Keratinocyte (primary cell): ENCODE measurements around the gene F10. TPM values are rescaled to one million over a fixed set of nuclear protein-coding genes. Genes with fewer than 3 reads are reported as not detected.

Experiments
- DNase-seq: peaks from one replicate; pipeline ENCODE4 v3.0.0-alpha.2; 2011; ENCODE audit warnings: low read depth, missing footprints, low spot score
- FAIRE-seq: peaks from 2 replicates; lab custom pipeline; 2011; peaks lifted over from hg19 to GRCh38; lab: Jason Lieb, UNC
- H2AFZ ChIP-seq: 2 replicates; pipeline ENCODE4 v1.6.0; 2012; ENCODE audit warnings: low read length, control low read depth, inconsistent platforms; ENCODE audit not compliant: control insufficient read depth
- H3K27ac ChIP-seq: 2 replicates; pipeline ENCODE4 v1.5.1; 2011; ENCODE audit warnings: low read length; ENCODE audit not compliant: control insufficient read depth, insufficient read depth
- H3K27me3 ChIP-seq: 3 replicates; pipeline ENCODE4 v1.6.0; 2011; ENCODE audit warnings: low read length; ENCODE audit not compliant: control insufficient read depth, insufficient read depth; ENCODE audit errors: extremely low read depth
- H3K36me3 ChIP-seq, 2 experiments: 2 replicates in 1 of 2; 3 replicates in 1 of 2; pipeline ENCODE4 v1.5.1; 2011; ENCODE audit warnings: low read length in 2 of 2, mild to moderate bottlenecking in 1 of 2; ENCODE audit not compliant: control insufficient read depth in 2 of 2, insufficient read depth in 2 of 2; ENCODE audit errors: extremely low read depth in 1 of 2
- H3K4me1 ChIP-seq: 3 replicates; pipeline ENCODE4 v1.5.1; 2011; ENCODE audit warnings: low read length; ENCODE audit not compliant: control insufficient read depth, insufficient read depth; ENCODE audit errors: extremely low read depth
- H3K4me2 ChIP-seq: 3 replicates; pipeline ENCODE4 v1.6.0; 2011; ENCODE audit warnings: low read depth, low read length; ENCODE audit not compliant: control insufficient read depth, insufficient read depth; ENCODE audit errors: extremely low read depth
- H3K4me3 ChIP-seq, 3 experiments: fragments of 200-600 bp in 1 of 3; sonication (generic) in 1 of 3; 2 replicates in 2 of 3; 3 replicates in 1 of 3; pipeline ENCODE4 v1.5.1; 2011 to 2016; ENCODE audit warnings: low read length in 3 of 3, mild to moderate bottlenecking in 3 of 3, control low read depth in 2 of 3, inconsistent platforms in 1 of 3, low read depth in 1 of 3, mixed read lengths in 1 of 3, mixed run types in 1 of 3, moderate library complexity in 1 of 3; ENCODE audit not compliant: control insufficient read depth in 2 of 3, insufficient read depth in 2 of 3; ENCODE audit errors: extremely low read depth in 1 of 3
- H3K79me2 ChIP-seq: 2 replicates; pipeline ENCODE4 v1.6.0; 2012; ENCODE audit warnings: low read length; ENCODE audit not compliant: control insufficient read depth, insufficient read depth
- H3K9ac ChIP-seq: 3 replicates; pipeline ENCODE4 v1.6.0; 2011; ENCODE audit warnings: low read length; ENCODE audit not compliant: control insufficient read depth, insufficient read depth; ENCODE audit errors: extremely low read depth
- H3K9me1 ChIP-seq: 3 replicates; pipeline ENCODE4 v1.6.0; 2011; ENCODE audit warnings: low read length; ENCODE audit not compliant: control insufficient read depth, insufficient read depth; ENCODE audit errors: extremely low read depth
- H3K9me3 ChIP-seq: 2 replicates; pipeline ENCODE4 v1.5.1; 2012; ENCODE audit warnings: low read depth, low read length; ENCODE audit not compliant: control insufficient read depth
- H4K20me1 ChIP-seq: 3 replicates; pipeline ENCODE4 v1.6.0; 2011; ENCODE audit warnings: low read length; ENCODE audit not compliant: control insufficient read depth, insufficient read depth; ENCODE audit errors: extremely low read depth
- CTCF ChIP-seq, 3 experiments: IDR thresholded peaks in 1 of 3; conservative IDR thresholded peaks in 1 of 3; optimal IDR thresholded peaks in 1 of 3; 2 replicates in 2 of 3; 3 replicates in 1 of 3; pipeline versions ENCODE3 to v1.5.1; 2011; ENCODE audit warnings: low read length in 3 of 3, mild to moderate bottlenecking in 3 of 3, moderate library complexity in 2 of 3, control low read depth in 1 of 3, inconsistent platforms in 1 of 3; ENCODE audit not compliant: insufficient read depth in 2 of 3; ENCODE audit errors: extremely low read depth in 1 of 3
- EZH2 ChIP-seq: IDR thresholded peaks from one replicate; pipeline ENCODE4 v1.6.1; 2012; ENCODE audit warnings: inconsistent platforms, mild to moderate bottlenecking, low read length, moderate library complexity
- dilution Hi-C: fragments of 300-500 bp; cut with MboI; formaldehyde crosslinking; loops from one replicate; pipeline ENCODE4 v1.7.0; 2020; ENCODE audit warnings: low sequenced_read_pairs; ENCODE audit not compliant: extremely low pct_ligation_motif_present
- polyA plus RNA-seq, 5 experiments: library from polyadenylated mRNA; depleted of rRNA in 3 of 5; stranded (reverse) in 3 of 5; stranded (forward) in 1 of 5; unstranded in 1 of 5; fragments of >200 nt; gene quantifications; 1 replicate in 1 of 5; 2 replicates in 3 of 5; 3 replicates in 1 of 5; pipeline versions ENCODE4 v1.2.1 to v1.2.3, GENCODE V29; 2011 to 2012; ENCODE audit warnings: missing spikeins in 2 of 5, low read depth in 1 of 5, low replicate concordance in 1 of 5

The F10 gene
- polyA plus RNA-seq, 1 donor (not counting 4 experiments of a cell fraction or from before 2014, with no cell fraction given) = not detected

GRCh38 chr13:113182046-113182445, 59.4 kb downstream of the F10 start:
- Histone ChIP-seq H3K27ac (no peak overlapping the region), H3K9me1 (no peaks in the 10 kb centered on the region), H3K79me2 (peaks cover 14% of the 10 kb centered on the region), H3K4me2 (no peak overlapping the region), H3K9me3 (no peaks in the 10 kb centered on the region), H3K36me3 (peaks cover 27 to 45% of the 10 kb centered on the region in 2 experiments), H4K20me1 (peaks cover 3% of the 10 kb centered on the region), H3K9ac (no peak overlapping the region), H3K4me3 (no peak overlapping the region), H3K27me3 (no peaks in the 10 kb centered on the region), H2AFZ (no peak overlapping the region), H3K4me1 (peaks cover 8% of the 10 kb centered on the region)
- no peak for TF ChIP-seq EZH2
- TF ChIP-seq CTCF (optimal IDR thresholded peaks at IDR 0.05 in 1 of 3, IDR thresholded peaks at IDR 0.05 in 1 of 3, conservative IDR thresholded peaks at IDR 0.05 in 1 of 3; ENCODE audit: extremely low read depth in 1 of 3, insufficient read depth in 2 of 3, low read length in 3 of 3) = no peak
- dilution Hi-C loops = no loop called here
- DNase-seq = no peak
- no peak for FAIRE-seq

- dilution Hi-C loops = no loop called here
- DNase-seq (no peak), FAIRE-seq (peak; percentile 17)
- Histone ChIP-seq H3K4me1 (peaks cover 12% of the 10 kb centered on the region), H2AFZ (no peak overlapping the region), H3K9me3 (no peaks in the 10 kb centered on the region), H3K4me2 (no peak overlapping the region), H4K20me1 (no peaks in the 10 kb centered on the region), H3K9me1 (no peaks in the 10 kb centered on the region), H3K27me3 (no peaks in the 10 kb centered on the region), H3K36me3 (peaks cover 30 to 45% of the 10 kb centered on the region in 2 experiments), H3K79me2 (peaks cover 14% of the 10 kb centered on the region), H3K9ac (no peak overlapping the region), H3K27ac (no peak overlapping the region), H3K4me3 (no peak overlapping the region)
- TF ChIP-seq EZH2 (no peak), CTCF (optimal IDR thresholded peaks at IDR 0.05 in 1 of 3, IDR thresholded peaks at IDR 0.05 in 1 of 3, conservative IDR thresholded peaks at IDR 0.05 in 1 of 3; ENCODE audit: extremely low read depth in 1 of 3, insufficient read depth in 2 of 3, low read length in 3 of 3) (no peak)
Measured at GRCh38 chr13:113183450-113184129, 61.0 kb downstream of the F10 start.
